Right renal cortex interstitium (tissue), 3 donors: Measurements from ENCODE around the gene TBC1D3B. TPM values are rescaled to one million over a fixed set of nuclear protein-coding genes. Genes with fewer than 3 reads are reported as not detected.
"Not testable (repeated sequence)": the region's sequence is repeated elsewhere in the genome, so short reads cannot be mapped to it uniquely, and the experiment has no call there.

Experiments
- DNase-seq, 3 donors: peaks; one replicate each; pipeline ENCODE4 v3.0.0-alpha.2; 2013; ENCODE audit warnings: low read depth in 3 of 3, low spot score in 2 of 3
- polyA plus RNA-seq, 3 donors: library from polyadenylated mRNA; unstranded; fragments of 120-200 nt; gene quantifications; one replicate each; pipeline ENCODE4 v1.2.1, GENCODE V29; 2013; ENCODE audit not compliant: insufficient read length in 3 of 3

Gene TBC1D3B
- 1 to 10 TPM; 3.4 to 5.0 (median 4.0) TPM for polyA plus RNA-seq

DNA sequence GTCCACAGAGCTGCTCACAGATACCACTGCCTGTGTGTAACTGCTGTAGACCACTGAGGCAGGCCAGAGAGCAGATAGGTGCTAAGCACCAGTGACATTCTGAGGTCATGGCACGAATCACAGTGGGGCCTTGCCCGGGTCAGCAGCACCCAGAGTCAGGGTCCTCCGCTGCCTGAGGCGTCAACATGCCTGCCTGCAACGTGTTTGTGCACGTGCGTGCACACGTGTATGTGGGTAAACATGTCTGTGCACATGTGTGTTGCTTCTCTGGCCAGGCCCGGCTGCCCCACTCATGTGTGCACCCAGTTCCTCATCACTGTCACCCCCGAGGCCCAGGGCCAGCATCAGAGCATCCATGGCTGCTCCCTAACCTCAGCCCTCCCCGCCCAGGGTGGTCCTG is at the start of gene TBC1D3B:
Gene TBC1D3B (minus strand): TSS at position 101 of the 400 bp plus-strand sequence. CDS start 1,586 bp downstream, outside the sequence.
- DNase-seq, result not testable (repeated sequence)

DNA sequence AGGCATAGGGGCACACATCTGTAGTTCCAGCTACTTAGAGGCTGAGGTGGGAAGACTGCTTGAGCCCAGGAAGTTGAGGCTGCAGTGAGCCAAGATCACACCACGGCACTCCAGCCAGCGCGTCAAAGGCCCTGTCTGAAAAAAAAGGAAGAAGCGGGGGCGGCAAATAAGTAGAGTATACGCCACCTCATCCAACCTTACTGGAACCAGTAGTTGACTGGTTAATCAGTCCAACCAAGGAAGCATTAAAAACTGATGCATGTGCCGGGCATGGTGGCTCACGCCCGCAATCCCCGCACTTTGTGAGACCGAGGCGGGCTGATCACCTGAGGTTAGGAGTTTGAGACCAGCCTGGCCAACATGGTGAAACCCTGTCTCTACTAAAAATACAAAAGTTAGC is 46.5 kb upstream of the TBC1D3B start:
- DNase-seq, result not testable (repeated sequence)

DNA sequence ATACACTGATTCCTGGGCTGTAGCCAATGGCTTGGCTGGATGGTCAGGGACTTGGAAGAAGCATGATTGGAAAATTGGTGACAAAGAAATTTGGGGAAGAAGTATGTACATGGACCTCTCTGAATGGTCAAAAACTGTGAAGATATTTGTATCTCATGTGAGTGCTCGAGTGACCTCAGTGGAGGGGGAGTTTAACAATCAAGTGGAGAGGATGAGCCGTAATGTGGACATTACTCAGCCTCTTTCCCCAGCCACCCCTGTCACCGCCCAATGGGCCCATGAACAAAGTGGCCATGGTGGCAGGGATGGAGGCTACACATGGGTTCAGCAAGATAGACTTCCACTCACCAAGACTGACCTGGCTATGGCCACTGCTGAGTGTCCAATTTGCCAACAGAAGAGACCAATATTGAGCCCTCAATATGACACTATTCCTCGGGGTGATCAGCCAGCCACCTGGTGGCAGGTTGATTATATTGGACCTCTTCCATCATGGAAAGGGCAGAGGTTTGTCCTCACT is 45.2 kb upstream of the TBC1D3B start:
- not testable (repeated sequence) for DNase-seq

DNA sequence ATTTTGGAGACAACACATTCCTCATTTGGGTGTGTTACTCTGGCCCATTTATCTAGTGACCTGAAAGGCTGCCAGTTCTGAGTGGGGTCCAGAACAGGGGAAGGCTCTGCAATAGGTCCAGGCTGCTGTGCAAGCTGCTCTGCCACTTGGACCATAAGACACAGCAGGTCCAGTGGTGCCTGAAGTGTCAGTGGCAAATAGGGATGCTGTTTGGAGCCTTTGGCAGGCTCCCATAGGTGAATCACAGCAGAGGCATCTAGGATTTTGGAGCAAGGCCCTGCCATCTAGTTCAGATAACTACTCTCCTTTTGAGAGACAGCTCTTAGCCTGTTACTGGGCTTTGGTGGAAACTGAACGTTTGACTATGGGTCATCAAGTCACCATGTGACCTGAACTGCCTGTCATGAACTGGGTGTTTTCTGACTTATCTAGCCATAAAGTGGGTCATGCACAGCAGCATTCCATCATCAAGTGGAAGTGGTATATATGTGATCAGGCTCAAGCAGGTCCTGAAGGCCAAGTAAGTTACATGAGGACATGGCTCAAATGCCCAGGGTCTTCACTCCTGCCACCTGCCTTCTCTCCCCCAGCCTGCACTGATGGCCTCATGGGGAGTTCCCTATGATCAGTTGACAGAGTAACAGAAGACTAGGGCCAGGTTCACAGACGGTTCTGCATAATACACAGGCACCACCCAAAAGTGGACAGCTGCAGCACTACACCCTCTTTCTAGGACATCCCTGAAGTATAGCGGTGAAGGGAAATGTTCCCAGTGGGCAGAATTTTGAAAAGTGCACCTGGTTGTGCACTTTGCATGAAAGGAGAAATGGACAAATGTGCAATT is 44.5 kb upstream of the TBC1D3B start:
- not testable (repeated sequence) for DNase-seq

DNA sequence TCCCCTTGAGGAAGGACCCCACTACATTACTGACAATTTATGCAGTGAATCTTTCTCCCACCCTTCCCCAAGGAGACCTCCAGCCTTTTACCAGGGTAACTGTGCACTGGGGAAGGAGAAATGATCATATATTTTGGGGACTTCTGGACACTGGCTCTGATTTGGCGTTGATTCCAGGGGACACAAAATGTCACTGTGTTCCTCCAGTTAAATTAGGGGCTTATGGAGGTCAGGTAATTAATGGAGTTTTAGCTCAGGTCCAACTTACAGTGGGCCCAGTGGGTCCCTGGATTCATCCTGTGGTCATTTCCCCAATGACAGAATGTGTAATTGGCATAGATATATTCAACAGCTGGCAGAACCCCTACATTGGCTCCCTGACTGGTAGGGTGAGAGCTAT is 43.1 kb upstream of the TBC1D3B start:
- DNase-seq, result not testable (repeated sequence)

DNA sequence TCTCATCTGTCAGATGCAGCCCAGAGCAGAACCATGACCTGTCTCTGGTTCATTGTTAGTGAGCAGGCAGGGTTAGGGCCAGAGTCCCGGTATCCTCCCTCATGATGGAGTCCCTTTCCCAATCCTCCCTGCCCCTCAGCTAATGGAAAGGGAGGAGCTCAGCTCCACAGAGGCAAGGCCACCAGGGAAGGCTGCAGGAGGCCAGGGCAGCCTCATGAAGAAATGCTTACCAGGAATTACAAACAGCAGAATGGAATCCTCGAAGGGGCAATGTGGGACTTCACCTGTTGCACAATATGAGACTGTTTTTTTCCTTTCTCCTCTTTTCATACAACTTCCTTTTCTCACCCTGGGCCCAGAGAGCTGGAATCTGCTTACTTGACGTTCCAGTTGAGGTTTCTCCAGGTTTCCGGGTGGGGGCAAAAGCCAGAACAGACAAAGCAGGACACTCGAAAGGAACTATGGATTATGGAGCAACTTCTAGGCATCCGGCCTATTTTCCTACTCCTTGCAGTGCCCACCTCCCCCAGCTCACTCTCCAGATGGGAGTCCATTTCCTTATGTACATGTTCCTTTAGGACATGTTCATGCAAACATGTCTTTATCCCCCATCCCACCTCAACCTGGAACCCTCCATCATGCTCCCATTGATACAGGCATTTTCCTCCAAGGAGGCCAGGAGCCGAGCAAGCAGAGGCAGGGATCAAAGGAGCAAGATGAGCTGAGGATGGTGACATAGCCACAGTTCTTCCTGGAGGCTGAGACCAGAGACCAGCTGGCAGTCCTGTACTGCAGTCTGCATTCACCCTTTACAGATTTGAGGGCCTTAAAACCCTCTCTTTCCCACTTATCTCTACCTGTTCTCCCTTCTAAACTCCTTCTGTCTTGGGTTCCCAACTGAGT is 39.2 kb upstream of the TBC1D3B start:
- DNase-seq, result not testable (repeated sequence)

DNA sequence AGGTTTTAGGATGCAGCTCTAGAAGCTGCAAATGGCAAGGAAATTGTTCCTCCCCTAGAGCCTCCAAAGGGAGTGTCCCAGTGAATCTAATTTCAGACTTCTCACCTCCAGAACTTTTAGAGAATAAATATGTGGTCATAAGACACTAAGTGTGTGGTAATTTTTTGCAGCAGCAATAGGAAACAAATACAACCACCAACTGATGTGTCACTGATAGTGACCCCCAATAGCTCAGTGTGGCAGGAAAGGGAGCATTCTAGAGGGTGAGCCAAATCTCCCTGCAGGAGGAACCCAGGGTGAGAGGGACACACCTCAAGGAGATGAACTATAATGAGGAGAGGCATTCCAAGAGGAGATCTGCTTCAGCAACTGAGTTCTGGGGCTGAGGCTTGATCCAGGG is 38.5 kb upstream of the TBC1D3B start:
- no peak for DNase-seq

DNA sequence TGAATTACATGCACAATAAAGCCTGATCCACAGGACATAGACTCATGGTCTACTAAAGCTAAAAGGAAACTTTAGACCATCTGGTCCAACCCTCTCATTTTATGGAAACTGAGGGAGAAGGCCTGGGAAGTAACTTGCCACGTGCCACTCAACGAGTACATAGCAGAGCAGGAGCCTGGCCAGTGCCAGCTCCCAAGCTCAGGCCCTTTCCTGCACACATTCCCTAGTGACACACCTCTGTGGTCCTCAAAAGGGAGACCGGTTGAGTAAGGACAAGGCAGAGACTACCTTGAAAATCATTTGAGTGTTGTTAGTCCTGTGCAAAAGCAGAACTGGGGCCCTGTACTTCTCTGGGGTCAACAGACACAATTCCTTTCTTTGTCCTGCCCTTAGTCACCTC is 37.3 kb upstream of the TBC1D3B start:
- DNase-seq, result no peak

DNA sequence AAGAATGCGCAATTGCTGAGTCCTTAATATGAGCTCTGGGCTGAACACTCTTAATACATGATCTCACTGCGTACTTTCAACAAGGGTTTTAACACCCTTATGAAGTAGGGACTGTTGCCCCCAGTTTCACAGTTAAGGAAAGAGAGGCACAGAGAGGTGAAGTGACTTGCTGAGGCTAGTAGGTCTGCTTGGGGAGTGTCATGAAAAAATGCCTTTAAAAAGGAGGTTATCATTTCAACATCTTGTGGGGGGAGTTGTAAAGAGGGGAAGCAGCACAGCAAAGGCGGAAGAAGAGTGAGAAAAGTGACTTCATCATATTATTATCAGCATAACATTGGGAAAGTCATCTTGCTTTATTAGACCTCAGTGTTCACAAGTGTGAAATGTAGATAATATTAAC is 36.5 kb upstream of the TBC1D3B start:
- no peak for DNase-seq

DNA sequence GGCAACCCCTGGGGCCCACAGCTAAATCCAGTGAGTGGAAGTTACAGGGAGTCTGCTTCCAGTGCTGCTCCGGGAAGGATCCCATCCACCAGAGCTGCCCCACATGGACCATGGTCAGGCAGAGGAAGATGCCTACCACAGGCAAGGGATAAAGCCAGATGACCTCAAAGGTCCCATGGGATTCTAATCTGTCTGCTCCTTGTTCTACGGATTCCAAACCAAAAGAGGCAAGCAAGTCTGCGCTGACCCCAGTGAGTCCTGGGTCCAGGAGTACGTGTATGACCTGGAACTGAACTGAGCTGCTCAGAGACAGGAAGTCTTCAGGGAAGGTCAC is 35.8 kb upstream of the TBC1D3B start:
- no peak for DNase-seq

DNA sequence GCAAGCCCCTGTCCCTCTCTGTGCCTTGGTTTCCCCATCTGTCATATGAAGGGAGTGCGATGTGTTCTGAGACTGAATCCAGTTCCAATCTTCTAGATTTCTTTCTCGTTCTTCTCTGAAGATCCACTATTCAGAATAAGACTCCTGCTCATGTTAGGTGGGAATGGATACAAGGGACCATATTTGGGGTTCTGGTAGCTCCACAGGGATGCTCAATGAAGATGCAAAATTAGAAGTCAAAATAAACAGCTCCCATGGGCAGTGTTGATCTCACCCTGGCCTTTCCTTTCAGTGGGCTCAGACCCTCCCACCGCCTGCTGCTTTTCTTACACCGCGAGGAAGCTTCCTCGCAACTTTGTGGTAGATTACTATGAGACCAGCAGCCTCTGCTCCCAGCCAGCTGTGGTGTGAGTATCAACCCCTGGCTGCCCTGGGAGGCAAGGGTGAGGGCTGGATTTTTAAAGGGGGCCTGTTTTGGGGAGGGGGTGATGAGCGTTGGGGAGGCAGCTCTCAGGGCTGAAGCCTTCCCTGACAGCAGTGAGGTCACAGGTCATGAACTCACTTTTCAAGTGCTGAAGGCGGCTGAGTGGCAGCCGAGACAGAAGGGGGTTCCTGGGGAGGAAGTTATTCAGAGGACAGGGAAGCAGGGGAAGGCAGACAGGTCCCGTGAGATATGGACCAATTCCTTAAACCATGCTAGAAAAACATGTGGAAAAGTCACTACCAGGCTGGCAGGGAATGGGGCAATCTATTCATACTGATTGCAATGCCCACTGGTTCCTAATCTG is 35.2 kb upstream of the TBC1D3B start:
- not testable (repeated sequence) for DNase-seq

DNA sequence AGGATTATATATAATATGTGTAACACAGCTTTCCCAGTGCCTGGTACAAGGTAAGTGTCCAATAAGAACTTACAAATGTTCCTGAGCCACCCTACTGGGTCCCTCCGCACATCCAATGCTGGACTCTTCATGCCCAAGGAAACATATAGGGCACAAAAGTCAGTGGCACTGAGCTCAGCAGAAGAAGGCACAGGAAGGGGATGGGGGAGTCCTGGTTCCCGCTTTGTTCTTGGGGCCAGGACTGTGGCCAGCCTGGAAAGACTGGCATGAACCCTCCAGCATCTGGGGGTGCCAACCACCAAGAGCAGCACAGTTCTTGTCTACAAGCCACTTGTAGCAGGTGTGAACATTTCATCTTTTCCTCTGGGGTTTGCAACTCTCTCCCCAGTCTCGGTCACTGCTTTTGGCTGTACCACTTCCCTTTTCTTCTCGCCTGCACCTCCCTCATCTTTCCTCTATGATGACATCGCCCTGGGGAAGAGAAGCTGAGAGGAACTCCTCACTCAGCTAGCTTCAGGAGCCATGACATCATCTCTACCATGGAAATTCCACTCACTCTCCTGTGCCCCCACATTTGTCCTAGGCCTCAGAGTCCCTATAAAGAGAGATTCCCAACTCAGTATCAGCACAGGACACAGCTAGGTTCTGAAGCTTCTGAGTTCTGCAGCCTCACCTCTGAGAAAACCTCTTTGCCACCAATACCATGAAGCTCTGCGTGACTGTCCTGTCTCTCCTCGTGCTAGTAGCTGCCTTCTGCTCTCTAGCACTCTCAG is 34.2 kb upstream of the TBC1D3B start, which contains the start of gene CCL4L2:
Gene CCL4L2 (plus strand): TSS at position 625 of the 773 bp plus-strand sequence.
- DNase-seq, result not testable (repeated sequence)

DNA sequence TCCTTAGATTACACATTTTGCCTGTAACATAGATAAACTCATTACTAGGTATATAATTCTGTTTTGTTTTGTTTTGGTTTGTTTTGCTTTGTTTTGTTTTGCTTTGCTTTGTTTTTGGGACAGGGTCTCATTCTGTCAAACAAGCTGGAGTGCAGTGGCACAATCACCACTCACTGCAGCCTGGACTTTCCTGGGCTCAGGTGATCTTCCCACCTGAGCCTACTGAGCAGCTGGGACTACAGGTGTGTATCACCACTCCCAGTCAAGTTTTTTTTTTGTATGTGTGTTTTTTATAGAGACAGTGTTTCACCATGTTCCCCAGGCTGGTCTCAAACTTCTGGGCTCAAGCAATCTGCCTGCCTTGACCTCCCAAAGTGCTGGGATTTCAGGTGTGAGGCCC is 33.1 kb upstream of the TBC1D3B start:
- DNase-seq, result no peak

DNA sequence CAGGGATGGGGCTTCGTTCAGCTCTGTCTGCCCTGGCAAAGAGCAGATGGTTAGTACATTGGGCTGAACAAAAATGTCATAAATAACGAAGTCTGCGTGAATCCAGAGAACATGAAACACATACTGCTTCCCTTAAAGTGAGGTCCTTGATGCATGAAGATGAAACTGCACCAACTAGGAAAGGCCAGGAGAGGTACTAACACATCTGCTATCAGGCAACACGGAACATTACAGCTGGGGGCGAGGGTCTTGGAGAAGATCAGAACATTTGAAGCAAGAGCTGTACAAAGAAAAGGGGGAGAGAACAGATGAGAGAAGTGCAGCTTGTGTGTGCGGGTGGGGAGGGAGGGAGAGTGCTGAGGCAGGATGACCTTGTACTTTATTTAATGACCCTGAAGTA is 30.9 kb upstream of the TBC1D3B start:
- not testable (repeated sequence) for DNase-seq

DNA sequence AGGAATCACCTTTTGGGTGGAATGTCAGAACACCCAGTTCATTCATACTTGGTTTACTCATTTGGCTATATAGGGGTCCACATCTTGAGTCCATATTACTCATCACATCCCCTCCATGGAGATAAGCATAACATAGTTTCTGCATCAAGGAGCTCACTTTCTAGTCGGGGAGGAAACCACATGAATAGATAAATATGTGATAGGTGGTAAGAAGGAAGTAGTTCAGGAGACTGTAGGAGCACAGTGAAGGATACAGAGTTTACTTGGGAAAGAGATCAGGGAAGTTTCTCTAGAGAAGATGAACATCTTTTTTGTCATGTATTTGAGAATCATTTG is 30.0 kb upstream of the TBC1D3B start:
- not testable (repeated sequence) for DNase-seq

DNA sequence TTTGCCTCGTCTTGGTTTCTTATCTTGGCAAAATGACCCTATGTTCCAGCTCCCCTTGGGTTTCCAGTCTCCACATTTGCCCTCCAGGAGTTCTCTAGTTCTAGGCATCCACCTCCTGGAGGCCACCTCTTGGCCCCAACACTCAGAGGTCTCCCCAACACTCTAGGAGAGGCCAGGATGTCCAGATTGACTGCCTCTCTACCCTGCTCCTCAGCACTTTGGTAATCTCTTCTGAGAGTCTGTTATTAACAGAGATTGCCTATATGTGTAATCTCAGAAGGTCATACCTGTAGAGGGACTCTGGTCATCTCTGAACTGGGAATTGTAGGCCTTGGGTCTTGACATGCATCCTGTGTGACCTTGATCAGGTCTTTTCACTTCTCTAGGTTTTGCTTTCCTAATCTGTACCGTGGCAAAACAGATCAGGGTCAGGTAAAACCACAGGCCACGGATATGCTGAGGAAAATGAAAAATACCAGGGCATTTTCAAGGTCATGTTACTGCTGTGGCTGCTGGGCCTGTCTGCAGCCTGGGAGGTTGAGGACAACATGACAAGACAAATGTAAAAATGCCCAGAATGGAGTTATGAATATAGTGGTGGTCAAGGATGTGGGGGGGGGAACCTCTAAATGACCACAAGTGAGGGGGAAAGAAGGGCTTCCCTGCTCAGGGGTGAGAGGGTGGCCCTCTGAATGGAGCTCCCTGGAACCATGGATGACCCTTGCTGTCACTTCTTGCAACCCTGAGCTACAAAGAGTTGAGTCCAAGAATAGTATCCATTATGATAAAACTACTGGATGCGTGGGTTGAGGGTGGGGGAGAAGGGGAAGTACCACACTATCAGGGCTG is 29.4 kb upstream of the TBC1D3B start:
- DNase-seq, result no peak

DNA sequence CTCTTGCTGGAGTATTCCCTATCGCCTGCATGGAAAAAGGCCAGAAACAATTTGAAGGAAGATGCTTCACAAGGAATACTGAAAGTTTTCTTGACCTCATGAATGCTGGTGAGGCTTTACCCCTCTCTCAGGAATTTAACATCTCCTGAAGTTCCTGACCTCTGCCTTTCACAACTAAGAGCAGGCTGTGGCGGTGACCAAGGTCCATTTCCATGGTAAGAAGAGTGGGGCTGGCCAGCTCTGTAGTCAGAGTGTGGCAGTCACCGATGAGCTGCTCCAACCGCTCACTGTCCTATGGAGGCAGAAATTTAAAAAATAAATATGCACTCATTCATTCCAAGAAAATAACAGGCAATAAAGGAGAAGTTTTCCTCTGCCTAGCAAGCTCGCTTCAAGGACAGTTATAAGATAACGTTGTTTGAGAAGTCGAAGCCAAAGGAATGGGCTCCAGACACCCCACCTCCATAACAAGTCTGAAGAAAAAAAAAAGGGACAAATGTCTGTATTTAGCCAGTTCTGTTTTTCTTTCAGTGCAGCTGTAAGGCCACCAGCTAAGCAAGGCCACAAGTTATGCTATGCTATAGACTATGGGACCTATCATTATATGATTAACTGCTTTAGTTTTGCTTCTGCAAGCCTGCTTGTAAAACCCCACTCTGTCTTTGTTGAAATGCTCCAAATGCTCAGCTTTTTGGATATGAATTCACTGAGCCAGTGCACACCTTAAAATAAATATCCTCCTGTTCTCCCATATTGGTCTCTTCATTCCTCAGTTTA is 28.5 kb upstream of the TBC1D3B start:
- no peak for DNase-seq

DNA sequence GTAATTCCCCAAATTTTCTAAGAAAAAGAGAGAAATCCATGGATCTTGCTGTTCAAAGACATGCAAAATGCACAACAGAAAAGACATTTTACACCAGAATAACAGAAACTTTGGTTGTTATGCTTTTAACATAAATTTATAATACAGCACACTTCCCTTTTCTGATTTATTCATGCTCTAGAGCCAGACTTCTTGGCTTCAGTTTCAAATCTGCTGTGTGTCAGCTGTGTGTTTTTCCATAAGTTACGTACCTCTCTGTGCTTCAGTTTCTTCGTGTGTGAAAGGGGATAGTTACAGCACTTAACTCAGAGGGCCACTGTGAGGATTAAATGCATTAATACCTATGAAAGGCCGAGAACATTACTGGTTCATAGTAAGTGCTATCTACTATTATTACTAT is 26.9 kb upstream of the TBC1D3B start:
- no peak for DNase-seq
